H9 (cell line): ENCODE data around the gene RASA2. TPM values are rescaled to one million over a fixed set of nuclear protein-coding genes. Genes with fewer than 3 reads are reported as not detected.

Experiments used
- DNase-seq: peaks from one replicate; pipeline ENCODE4 v3.0.0-alpha.2; 2017
- H2AFZ ChIP-seq: one replicate; pipeline ENCODE4 v1.6.1; 2013; ENCODE audit warnings: mild to moderate bottlenecking, low read length, control low read depth, moderate library complexity
- H2AK5ac ChIP-seq: 2 replicates; pipeline ENCODE4 v1.6.1; 2013; ENCODE audit warnings: low read length, control low read depth, mixed read lengths; ENCODE audit not compliant: insufficient read length
- H2BK120ac ChIP-seq: one replicate; pipeline ENCODE4 v1.6.1; 2013; ENCODE audit warnings: low read depth, mild to moderate bottlenecking, low read length, control low read depth, inconsistent platforms; ENCODE audit not compliant: poor library complexity, severe bottlenecking
- H2BK12ac ChIP-seq: 2 replicates; pipeline ENCODE4 v1.6.1; 2013; ENCODE audit warnings: low read length, control low read depth, mixed read lengths, low read depth; ENCODE audit not compliant: insufficient read length
- H2BK15ac ChIP-seq: 2 replicates; pipeline ENCODE4 v1.6.1; 2013; ENCODE audit warnings: low read depth, low read length, control low read depth
- H2BK20ac ChIP-seq: one replicate; pipeline ENCODE4 v1.6.1; 2013; ENCODE audit warnings: low read depth, mild to moderate bottlenecking, low read length, control low read depth, inconsistent platforms; ENCODE audit not compliant: poor library complexity, severe bottlenecking
- H2BK5ac ChIP-seq: 2 replicates; pipeline ENCODE4 v1.6.1; 2013; ENCODE audit warnings: low read length, control low read depth, mixed read lengths; ENCODE audit not compliant: insufficient read length
- H3K14ac ChIP-seq: 2 replicates; pipeline ENCODE4 v1.6.1; 2013; ENCODE audit warnings: low read length, control low read depth; ENCODE audit not compliant: insufficient read depth
- H3K18ac ChIP-seq: 2 replicates; pipeline ENCODE4 v1.6.1; 2013; ENCODE audit warnings: low read depth, mild to moderate bottlenecking, mixed read lengths, low read length, control low read depth; ENCODE audit not compliant: insufficient read length
- H3K23ac ChIP-seq: 2 replicates; pipeline ENCODE4 v1.6.1; 2013; ENCODE audit warnings: low read length, control low read depth, mixed read lengths, low read depth; ENCODE audit not compliant: insufficient read length
- H3K23me2 ChIP-seq: 2 replicates; pipeline ENCODE4 v1.6.1; 2013; ENCODE audit warnings: low read depth, mild to moderate bottlenecking, mixed read lengths, low read length, control low read depth; ENCODE audit not compliant: insufficient read length, poor library complexity, severe bottlenecking
- H3K27ac ChIP-seq: 2 replicates; pipeline ENCODE4 v1.5.1; 2013; ENCODE audit warnings: low read length, control low read depth, mixed read lengths, low read depth; ENCODE audit not compliant: insufficient read length
- H3K27me3 ChIP-seq: 2 replicates; pipeline ENCODE4 v1.6.1; 2013; ENCODE audit warnings: low read length, control low read depth, inconsistent platforms; ENCODE audit not compliant: insufficient read depth
- H3K4ac ChIP-seq: 2 replicates; pipeline ENCODE4 v1.6.1; 2013; ENCODE audit warnings: low read depth, mild to moderate bottlenecking, control low read depth, inconsistent platforms, low read length, moderate library complexity
- H3K4me1 ChIP-seq: 2 replicates; pipeline ENCODE4 v1.6.1; 2013; ENCODE audit warnings: low read length, control low read depth, inconsistent platforms; ENCODE audit not compliant: insufficient read depth
- H3K4me2 ChIP-seq: 2 replicates; pipeline ENCODE4 v1.6.1; 2013; ENCODE audit warnings: low read length, control low read depth, mixed read lengths; ENCODE audit not compliant: insufficient read length, insufficient read depth
- H3K56ac ChIP-seq: 2 replicates; pipeline ENCODE4 v1.6.1; 2013; ENCODE audit warnings: low read depth, mild to moderate bottlenecking, mixed read lengths, low read length, control low read depth; ENCODE audit not compliant: insufficient read length
- H3K79me1 ChIP-seq: 2 replicates; pipeline ENCODE4 v1.6.1; 2013; ENCODE audit warnings: low read depth, mild to moderate bottlenecking, moderate library complexity, low read length, control low read depth, inconsistent platforms; ENCODE audit not compliant: insufficient read depth, poor library complexity, severe bottlenecking
- H3K79me2 ChIP-seq: 2 replicates; pipeline ENCODE4 v1.6.1; 2013; ENCODE audit warnings: low read length, control low read depth, inconsistent platforms; ENCODE audit not compliant: insufficient read depth
- H3K9ac ChIP-seq: 2 replicates; pipeline ENCODE4 v1.6.1; 2013; ENCODE audit warnings: low read length, control low read depth, mixed read lengths; ENCODE audit not compliant: insufficient read length; ENCODE audit errors: extremely low read depth
- H3K9me3 ChIP-seq: one replicate; pipeline ENCODE4 v1.6.1; 2013; ENCODE audit warnings: low read depth, low read length, inconsistent platforms; ENCODE audit not compliant: control insufficient read depth
- H3T11ph ChIP-seq: one replicate; pipeline ENCODE4 v1.6.1; 2013; ENCODE audit warnings: mild to moderate bottlenecking, low read length, control low read depth, inconsistent platforms
- H4K20me1 ChIP-seq: one replicate; pipeline ENCODE4 v1.6.1; 2013; ENCODE audit not compliant: control insufficient read depth, insufficient read length, insufficient read depth
- H4K5ac ChIP-seq: 2 replicates; pipeline ENCODE4 v1.6.1; 2013; ENCODE audit warnings: low read depth, mild to moderate bottlenecking, mixed read lengths, low read length, control low read depth; ENCODE audit not compliant: insufficient read length
- H4K8ac ChIP-seq: replicated peaks from 2 replicates; pipeline ENCODE4 v1.6.1; 2013; ENCODE audit warnings: low read length, control low read depth, mixed read lengths, low read depth; ENCODE audit not compliant: insufficient read length
- H4K91ac ChIP-seq: 2 replicates; pipeline ENCODE4 v1.6.1; 2013; ENCODE audit warnings: low read depth, mild to moderate bottlenecking, moderate library complexity, mixed read lengths, low read length, control low read depth; ENCODE audit not compliant: insufficient read length
- H3K27ac Mint-ChIP-seq, 3 experiments: 2 replicates in 2 of 3; 3 replicates in 1 of 3; pipeline ENCODE4 v1.8.0; 2020 to 2021; ENCODE audit warnings: mixed read lengths in 3 of 3, mild to moderate bottlenecking in 1 of 3, moderate library complexity in 1 of 3
- H3K27me3 Mint-ChIP-seq: 2 replicates; pipeline ENCODE4 v1.8.0; 2021; ENCODE audit warnings: low read depth, mild to moderate bottlenecking, moderate library complexity, mixed read lengths
- H3K36me3 Mint-ChIP-seq, 3 experiments: 2 replicates in 2 of 3; 3 replicates in 1 of 3; pipeline ENCODE4 v1.8.0; 2020 to 2021; ENCODE audit warnings: low read depth in 3 of 3, mixed read lengths in 3 of 3; ENCODE audit not compliant: insufficient read depth in 1 of 3
- H3K4me1 Mint-ChIP-seq, 2 experiments: 2 replicates each; pipeline ENCODE4 v1.8.0; 2020; ENCODE audit warnings: mixed read lengths in 2 of 2
- H3K4me3 Mint-ChIP-seq, 2 experiments: 2 replicates in 1 of 2; 3 replicates in 1 of 2; pipeline ENCODE4 v1.8.0; 2020 to 2021; ENCODE audit warnings: mild to moderate bottlenecking in 2 of 2, mixed read lengths in 2 of 2, moderate library complexity in 1 of 2
- H3K9me3 Mint-ChIP-seq, 2 experiments: 2 replicates in 1 of 2; 3 replicates in 1 of 2; pipeline ENCODE4 v1.8.0; 2020; ENCODE audit warnings: mild to moderate bottlenecking in 2 of 2, mixed read lengths in 2 of 2, moderate library complexity in 1 of 2
- whole genome bisulfite sequencing: extraction: QIAGEN DNeasy Blood & Tissue Kit; methylation state at CpG from one replicate; pipeline ENCODE4 v1.1.7; 2013; ENCODE audit warnings: missing lambda C conversion rate, low lambda C conversion rate, mixed read lengths; ENCODE audit not compliant: insufficient read length; ENCODE audit errors: extremely low coverage; 5-methylcytosine and 5-hydroxymethylcytosine counted together
- total RNA-seq: library from RNA; stranded (reverse); gene quantifications from 2 replicates; pipeline ENCODE4 v1.2.1, GENCODE V29; 2021
- TF ChIP-seq, protein P1 (sequence below): fragments of 200-600 bp; sonication (generic); conservative IDR thresholded peaks from 3 replicates; pipeline ENCODE4 v1.8.0; 2021; ENCODE audit warnings: antibody characterized with exemption, mild to moderate bottlenecking

Gene RASA2
- total RNA-seq, 1 experiment from 2014 or later = 24.4 TPM

DNA sequence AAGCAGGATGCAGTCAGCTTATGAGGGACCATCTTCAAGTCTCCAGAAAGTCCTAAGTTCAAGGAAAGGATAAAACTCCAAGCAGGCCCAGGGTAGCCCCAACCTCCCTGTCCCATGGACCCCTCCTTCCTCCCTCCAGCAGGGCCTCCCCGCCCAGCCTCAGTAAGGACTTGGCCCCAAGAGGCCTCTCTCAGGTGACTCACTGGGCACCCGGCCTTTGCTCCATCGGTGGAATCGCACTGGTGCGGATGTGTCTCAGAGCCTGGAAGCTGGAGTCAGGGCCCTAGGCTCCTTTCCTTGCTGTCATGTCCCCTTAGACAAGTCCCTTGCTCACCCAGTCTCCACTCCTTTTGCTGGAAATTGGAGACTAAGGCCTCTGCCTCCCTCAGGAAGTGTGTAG lies 136.9 kb downstream of the RASA2 start:
- no peaks in the 10 kb centered on the region for H3K4me1 ChIP-seq
- no peak overlapping the region for H3K4ac ChIP-seq
- no peak overlapping the region for H3K4me3 Mint-ChIP-seq
- peaks cover 2 to 9% (median 3%) of the 10 kb centered on the region in 3 experiments; a peak in 4 of 7 replicates for H3K36me3 Mint-ChIP-seq
- H3K79me1 ChIP-seq = no peaks in the 10 kb centered on the region
- H2BK5ac ChIP-seq = no peak overlapping the region
- H3K27me3 Mint-ChIP-seq = no peaks in the 10 kb centered on the region; the same call in none of the 2 replicates
- no peak overlapping the region for H3K14ac ChIP-seq
- H2AFZ ChIP-seq = no peak overlapping the region
- H3K27ac ChIP-seq = no peak overlapping the region
- H3K27me3 ChIP-seq = no peaks in the 10 kb centered on the region
- no peaks in the 10 kb centered on the region for H4K20me1 ChIP-seq
- H4K8ac ChIP-seq = no peak overlapping the region
- no peak overlapping the region for H3K23ac ChIP-seq
- H2BK12ac ChIP-seq = no peak overlapping the region
- no peak overlapping the region for H3K27ac Mint-ChIP-seq
- no peak overlapping the region for H3T11ph ChIP-seq
- no peaks in the 10 kb centered on the region for H3K79me2 ChIP-seq
- no peak overlapping the region for H2BK15ac ChIP-seq
- H2BK20ac ChIP-seq = no peak overlapping the region
- no peak overlapping the region for H2AK5ac ChIP-seq
- no peak overlapping the region for H4K5ac ChIP-seq
- WGBS = no CpG with 5 or more reads among the region's 5 CpGs
- no peaks in the 10 kb centered on the region for H3K9me3 ChIP-seq
- H3K56ac ChIP-seq = no peak overlapping the region
- no peak overlapping the region for H4K91ac ChIP-seq
- TF ChIP-seq, protein P1, sequence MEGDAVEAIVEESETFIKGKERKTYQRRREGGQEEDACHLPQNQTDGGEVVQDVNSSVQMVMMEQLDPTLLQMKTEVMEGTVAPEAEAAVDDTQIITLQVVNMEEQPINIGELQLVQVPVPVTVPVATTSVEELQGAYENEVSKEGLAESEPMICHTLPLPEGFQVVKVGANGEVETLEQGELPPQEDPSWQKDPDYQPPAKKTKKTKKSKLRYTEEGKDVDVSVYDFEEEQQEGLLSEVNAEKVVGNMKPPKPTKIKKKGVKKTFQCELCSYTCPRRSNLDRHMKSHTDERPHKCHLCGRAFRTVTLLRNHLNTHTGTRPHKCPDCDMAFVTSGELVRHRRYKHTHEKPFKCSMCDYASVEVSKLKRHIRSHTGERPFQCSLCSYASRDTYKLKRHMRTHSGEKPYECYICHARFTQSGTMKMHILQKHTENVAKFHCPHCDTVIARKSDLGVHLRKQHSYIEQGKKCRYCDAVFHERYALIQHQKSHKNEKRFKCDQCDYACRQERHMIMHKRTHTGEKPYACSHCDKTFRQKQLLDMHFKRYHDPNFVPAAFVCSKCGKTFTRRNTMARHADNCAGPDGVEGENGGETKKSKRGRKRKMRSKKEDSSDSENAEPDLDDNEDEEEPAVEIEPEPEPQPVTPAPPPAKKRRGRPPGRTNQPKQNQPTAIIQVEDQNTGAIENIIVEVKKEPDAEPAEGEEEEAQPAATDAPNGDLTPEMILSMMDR = no peak
- H3K4me2 ChIP-seq = no peak overlapping the region
- H3K9me3 Mint-ChIP-seq = peaks cover 6 to 8% of the 10 kb centered on the region in 2 experiments
- no peak overlapping the region for H3K18ac ChIP-seq
- H3K9ac ChIP-seq = no peak overlapping the region
- peaks cover 15 to 16% of the 10 kb centered on the region in 2 experiments for H3K4me1 Mint-ChIP-seq
- H3K23me2 ChIP-seq = no peaks in the 10 kb centered on the region
- H2BK120ac ChIP-seq = no peak overlapping the region
- no peak for DNase-seq
